HCT116 (cell line): Measurements from ENCODE around the gene LHX8. TPM values are rescaled to one million over a fixed set of nuclear protein-coding genes. Genes with fewer than 3 reads are reported as not detected.

Source experiments
- ATAC-seq: fragments of 200-7000 bp; cut with Tn5 transposase; 2 replicates; pipeline ENCODE4 v1.9.1; 2020; ENCODE audit warnings: mild to moderate bottlenecking, moderate library complexity
- BruUV-seq: library from RNA; stranded (reverse); fragments of 400-500 nt; replicated peaks from 2 replicates; lab custom pipeline; 2021; lab: Mats Ljungman, UMichigan
- CTCF ChIA-PET: fragments of 300-600 bp; sonication (Branson Sonifier 250); formaldehyde crosslinking; loops from one replicate; lab custom pipeline; 2021; ENCODE audit warnings: antibody characterized with exemption; lab: Charles Lee
- POLR2A ChIA-PET: fragments of 300-600, 350-600 bp; sonication (Branson Sonifier 250); formaldehyde crosslinking; loops from one replicate; lab custom pipeline; 2021; ENCODE audit warnings: antibody characterized with exemption; lab: Charles Lee
- RAD21 ChIA-PET, 2 experiments: fragments of 300-600 bp; sonication (Branson Sonifier 250); formaldehyde crosslinking; loops; one replicate each; lab custom pipeline; 2023; ENCODE audit warnings: low total read pairs in 2 of 2; ENCODE audit not compliant: uncharacterized antibody in 2 of 2, unreplicated experiment in 2 of 2, low non-redundant PET in 1 of 2; lab: Charles Lee
- DNase-seq: peaks from one replicate; pipeline ENCODE4 v3.0.0-alpha.2; 2010; ENCODE audit warnings: low read depth, low spot score
- H2AFZ ChIP-seq: fragments of 200-600 bp; shearing (Covaris generic), sonication (generic); 2 replicates; pipeline ENCODE4 v1.6.1; 2017; ENCODE audit warnings: low read depth, mixed run types, mixed read lengths, antibody characterized with exemption, low read length; ENCODE audit not compliant: poor library complexity, severe bottlenecking
- H3K27ac ChIP-seq: 2 replicates; pipeline ENCODE4 v1.5.1; 2012; ENCODE audit warnings: low read depth, low read length
- H3K27me3 ChIP-seq: fragments of 200-600 bp; sonication (generic); 2 replicates; pipeline ENCODE4 v1.6.1; 2016; ENCODE audit warnings: mixed run types, low read length, mixed read lengths; ENCODE audit not compliant: insufficient read depth
- H3K36me3 ChIP-seq, 2 experiments: fragments of 200-500 bp in 1 of 2; fragments of 200-600 bp in 1 of 2; sonication (Bioruptor generic) in 1 of 2; sonication (generic) in 1 of 2; 2 replicates each; pipeline versions ENCODE4 v1.5.1 to v1.6.1; 2014 to 2016; ENCODE audit warnings: low read length in 2 of 2, inconsistent platforms in 1 of 2, mixed read lengths in 1 of 2, mixed run types in 1 of 2; ENCODE audit not compliant: insufficient read depth in 2 of 2, control insufficient read depth in 1 of 2
- H3K4me1 ChIP-seq, 2 experiments: fragments of 200-600 bp in 1 of 2; sonication (generic) in 1 of 2; 2 replicates each; pipeline versions ENCODE4 v1.5.1 to v1.6.1; 2012 to 2017; ENCODE audit warnings: low read length in 2 of 2, inconsistent platforms in 1 of 2, mild to moderate bottlenecking in 1 of 2, mixed read lengths in 1 of 2, mixed run types in 1 of 2, moderate library complexity in 1 of 2; ENCODE audit not compliant: insufficient read depth in 2 of 2, control insufficient read depth in 1 of 2
- H3K4me2 ChIP-seq: fragments of 200-600 bp; sonication (generic); 2 replicates; pipeline ENCODE4 v1.6.1; 2017; ENCODE audit warnings: mixed run types, low read length, mixed read lengths
- H3K4me3 ChIP-seq, 2 experiments: fragments of 200-600 bp in 1 of 2; sonication (generic) in 1 of 2; replicated peaks in 1 of 2; 2 replicates each; pipeline ENCODE4 v1.5.1; 2011 to 2016; ENCODE audit warnings: low read length in 2 of 2, control low read depth in 1 of 2, low read depth in 1 of 2, mild to moderate bottlenecking in 1 of 2, mixed read lengths in 1 of 2, mixed run types in 1 of 2
- H3K79me2 ChIP-seq: fragments of 200-600 bp; sonication (generic); 2 replicates; pipeline ENCODE4 v1.6.1; 2017; ENCODE audit warnings: mild to moderate bottlenecking, mixed run types, low read length, moderate library complexity, mixed read lengths; ENCODE audit not compliant: insufficient read depth
- H3K9ac ChIP-seq: fragments of 200-600 bp; sonication (generic); 2 replicates; pipeline ENCODE4 v1.6.1; 2016; ENCODE audit warnings: low read length, mixed read lengths
- H3K9me2 ChIP-seq: fragments of 200-600 bp; sonication (generic), shearing (Covaris generic); 2 replicates; pipeline ENCODE4 v1.6.1; 2017; ENCODE audit warnings: mixed run types, mild to moderate bottlenecking, moderate library complexity; ENCODE audit not compliant: insufficient read depth
- H3K9me3 ChIP-seq, 2 experiments: fragments of 200-500 bp in 1 of 2; fragments of 200-600 bp in 1 of 2; sonication (Bioruptor generic) in 1 of 2; sonication (generic) in 1 of 2; 2 replicates each; pipeline ENCODE4 v1.6.1; 2014 to 2017; ENCODE audit warnings: low read length in 2 of 2, mixed read lengths in 2 of 2, inconsistent platforms in 1 of 2, low read depth in 1 of 2, mild to moderate bottlenecking in 1 of 2, mixed run types in 1 of 2, moderate library complexity in 1 of 2; ENCODE audit not compliant: control insufficient read depth in 1 of 2, insufficient read depth in 1 of 2
- H4K20me1 ChIP-seq: fragments of 200-600 bp; sonication (generic), shearing (Covaris generic); 2 replicates; pipeline ENCODE4 v1.6.1; 2017; ENCODE audit warnings: mixed run types, mild to moderate bottlenecking, moderate library complexity; ENCODE audit not compliant: insufficient read depth
- EGR1 ChIP-seq: IDR thresholded peaks from 2 replicates; pipeline ENCODE4 v1.6.1; 2012; ENCODE audit warnings: low read depth
- ELF1 ChIP-seq: IDR thresholded peaks from 2 replicates; pipeline ENCODE4 v1.6.1; 2012; ENCODE audit warnings: low read depth, borderline replicate concordance
- EZH2phosphoT487 ChIP-seq: fragments of 200-600 bp; IDR thresholded peaks from 2 replicates; pipeline ENCODE4 v1.6.1; 2018; ENCODE audit warnings: antibody characterized with exemption, borderline replicate concordance
- FOSL1 ChIP-seq: IDR thresholded peaks from 2 replicates; pipeline ENCODE4 v1.6.1; 2012; ENCODE audit warnings: low read depth
- POLR2A ChIP-seq: IDR thresholded peaks from 2 replicates; pipeline ENCODE4 v1.7.0; 2011; ENCODE audit warnings: borderline replicate concordance; ENCODE audit not compliant: insufficient read depth, insufficient read length; ENCODE audit errors: extremely low read depth
- SIN3A ChIP-seq: IDR thresholded peaks from 2 replicates; pipeline ENCODE4 v1.6.1; 2012; ENCODE audit warnings: low read depth
- ZNF274 ChIP-seq: fragments of 200-500 bp; sonication (Bioruptor generic); IDR thresholded peaks from 2 replicates; pipeline ENCODE4 v1.6.1; 2014; ENCODE audit warnings: mild to moderate bottlenecking, low read depth, low read length, inconsistent platforms
- intact Hi-C: fragments of 100-400 bp; cut with micrococcal nuclease; formaldehyde crosslinking; loops from 2 replicates; pipeline ENCODE4 v1.10.0; 2022
- total RNA-seq: library from RNA; stranded (reverse); gene quantifications from one replicate; pipeline ENCODE4 v1.2.1, GENCODE V29; 2021; ENCODE audit not compliant: unreplicated experiment
- TF ChIP-seq, protein P1 (sequence below): IDR thresholded peaks from 2 replicates; pipeline ENCODE4 v1.6.1; 2011; ENCODE audit warnings: mild to moderate bottlenecking, low read length, moderate library complexity; ENCODE audit not compliant: insufficient replicate concordance; ENCODE audit errors: extremely low read depth

LHX8 gene
- total RNA-seq, 1 experiment from 2014 or later, result not detected

GRCh38 chr1:75166821-75167220 lies 32.6 kb downstream of the LHX8 start:
- H4K20me1 ChIP-seq, result no peaks in the 10 kb centered on the region
- no peaks in the 10 kb centered on the region for H3K9me2 ChIP-seq
- TF ChIP-seq ZNF274 (no peak), EZH2phosphoT487 (no peak), FOSL1 (no peak), SIN3A (no peak), ELF1 (no peak), EGR1 (no peak), POLR2A (no peak)
- TF ChIP-seq, protein P1, sequence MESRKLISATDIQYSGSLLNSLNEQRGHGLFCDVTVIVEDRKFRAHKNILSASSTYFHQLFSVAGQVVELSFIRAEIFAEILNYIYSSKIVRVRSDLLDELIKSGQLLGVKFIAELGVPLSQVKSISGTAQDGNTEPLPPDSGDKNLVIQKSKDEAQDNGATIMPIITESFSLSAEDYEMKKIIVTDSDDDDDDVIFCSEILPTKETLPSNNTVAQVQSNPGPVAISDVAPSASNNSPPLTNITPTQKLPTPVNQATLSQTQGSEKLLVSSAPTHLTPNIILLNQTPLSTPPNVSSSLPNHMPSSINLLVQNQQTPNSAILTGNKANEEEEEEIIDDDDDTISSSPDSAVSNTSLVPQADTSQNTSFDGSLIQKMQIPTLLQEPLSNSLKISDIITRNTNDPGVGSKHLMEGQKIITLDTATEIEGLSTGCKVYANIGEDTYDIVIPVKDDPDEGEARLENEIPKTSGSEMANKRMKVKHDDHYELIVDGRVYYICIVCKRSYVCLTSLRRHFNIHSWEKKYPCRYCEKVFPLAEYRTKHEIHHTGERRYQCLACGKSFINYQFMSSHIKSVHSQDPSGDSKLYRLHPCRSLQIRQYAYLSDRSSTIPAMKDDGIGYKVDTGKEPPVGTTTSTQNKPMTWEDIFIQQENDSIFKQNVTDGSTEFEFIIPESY, result no peak
- ChIA-PET CTCF (no interaction called here), RAD21 (no interaction called here), POLR2A (no interaction called here)
- no peaks in the 10 kb centered on the region for H3K36me3 ChIP-seq
- peaks cover 41% of the 10 kb centered on the region for H3K27me3 ChIP-seq
- no peak overlapping the region for H3K9ac ChIP-seq
- no peaks in the 10 kb centered on the region for H3K79me2 ChIP-seq
- H2AFZ ChIP-seq, result no peak overlapping the region
- intact Hi-C loops, result no loop called here
- ATAC-seq, result no peak
- H3K4me3 ChIP-seq, result no peak overlapping the region
- H3K4me2 ChIP-seq, result no peak overlapping the region
- BruUV-seq, result no TSS peak
- no peaks in the 10 kb centered on the region for H3K9me3 ChIP-seq
- H3K4me1 ChIP-seq, result no peaks in the 10 kb centered on the region
- DNase-seq, result no peak
- no peak overlapping the region for H3K27ac ChIP-seq

- TF ChIP-seq EGR1, result no peak
- no peak for TF ChIP-seq SIN3A
- TF ChIP-seq, protein P1, result no peak
- TF ChIP-seq, all 23 proteins: peak for 0
- H3K9me2 ChIP-seq, result no peaks in the 10 kb centered on the region
These were observed 35.8 kb downstream of the LHX8 start for GRCh38 chr1:75170011-75170410.

More at GRCh38 chr1:75170011-75170410, 35.8 kb downstream of the LHX8 start:
- ATAC-seq (no peak), DNase-seq (no peak)
- POLR2A ChIA-PET, result no interaction called here
- Histone ChIP-seq H3K27me3 (peaks cover 36% of the 10 kb centered on the region), H3K79me2 (no peaks in the 10 kb centered on the region), H3K36me3 (no peaks in the 10 kb centered on the region), H3K9me3 (no peaks in the 10 kb centered on the region), H3K4me3 (no peak overlapping the region), H3K4me2 (no peak overlapping the region), H3K27ac (no peak overlapping the region), H3K4me1 (no peaks in the 10 kb centered on the region), H4K20me1 (no peaks in the 10 kb centered on the region), H3K9ac (no peak overlapping the region), H2AFZ (no peak overlapping the region)
- RAD21 ChIA-PET, result no interaction called here
- no TSS peak for BruUV-seq
- CTCF ChIA-PET, result no interaction called here
- intact Hi-C loops, result no loop called here
